Hematopoietic multipotent progenitor cell treated with erythropoietin and hydrocortisone succinate and interleukin-3 and kit ligand, for 17 days (in vitro differentiated cells): Measurements from ENCODE around the gene ZNF653.

Source experiments
- DNase-seq: peaks from one replicate; pipeline ENCODE4 v3.0.0-alpha.2; 2015; ENCODE audit warnings: low spot score

The ZNF653 gene

GRCh38 chr19:11519138-11519537 lies 13.5 kb upstream of the ZNF653 start:
- DNase-seq = no peak

GRCh38 chr19:11513946-11514345 lies 8.3 kb upstream of the ZNF653 start:
- DNase-seq = no peak

- DNase-seq = no peak
Measured at GRCh38 chr19:11510444-11510843, 4.8 kb upstream of the ZNF653 start.

GRCh38 chr19:11507370-11508078 lies 1.9 kb upstream of the ZNF653 start:
- DNase-seq = no peak

GRCh38 chr19:11506967-11507366 lies 1.3 kb upstream of the ZNF653 start:
- no peak for DNase-seq

- no peak for DNase-seq
Measured at GRCh38 chr19:11506101-11506555, 489 bp upstream of the ZNF653 start.

- DNase-seq = peak; percentile 98
Measured at GRCh38 chr19:11505032-11505503, 571 bp downstream of the ZNF653 start.

GRCh38 chr19:11504502-11505031 lies 1.1 kb downstream of the ZNF653 start:
- DNase-seq = no peak

GRCh38 chr19:11499890-11500420 lies 5.7 kb downstream of the ZNF653 start:
- DNase-seq = peak; percentile 64

- DNase-seq = peak; percentile 58
Measured at GRCh38 chr19:11499220-11499726, 6.4 kb downstream of the ZNF653 start.

- DNase-seq = peak; percentile 95
Measured at GRCh38 chr19:11496391-11497163, 9.1 kb downstream of the ZNF653 start.

GRCh38 chr19:11495885-11496284 lies 9.8 kb downstream of the ZNF653 start:
- no peak for DNase-seq

GRCh38 chr19:11495481-11495880 lies 10.2 kb downstream of the ZNF653 start:
- no peak for DNase-seq

- DNase-seq = no peak
Measured at GRCh38 chr19:11494634-11495285, 10.9 kb downstream of the ZNF653 start.

GRCh38 chr19:11489378-11489777 lies 16.3 kb downstream of the ZNF653 start:
- DNase-seq = no peak

- no peak for DNase-seq
Measured at GRCh38 chr19:11486661-11487503, 18.8 kb downstream of the ZNF653 start.

- no peak for DNase-seq
Measured at GRCh38 chr19:11485245-11485837, 20.3 kb downstream of the ZNF653 start.

GRCh38 chr19:11483366-11484111 lies 22.1 kb downstream of the ZNF653 start:
- no peak for DNase-seq

GRCh38 chr19:11482384-11483050 lies 23.1 kb downstream of the ZNF653 start:
- peak; percentile 88 for DNase-seq
